Brain microvascular endothelial cell (primary cell): ENCODE data around the gene FDPS.

Experiments used
- DNase-seq: peaks from one replicate; pipeline ENCODE4 v3.0.0-alpha.2; 2020
- H3K27ac ChIP-seq: fragments of 250-450 bp; sonication (Bioruptor Pico); 2 replicates; pipeline ENCODE4 v1.5.1; 2020; ENCODE audit warnings: mild to moderate bottlenecking, moderate library complexity
- H3K27me3 ChIP-seq: fragments of 250-450 bp; sonication (Bioruptor Pico); replicated peaks from 2 replicates; pipeline ENCODE4 v1.5.1; 2020; ENCODE audit warnings: mild to moderate bottlenecking
- H3K36me3 ChIP-seq: fragments of 250-450 bp; sonication (Bioruptor Pico); replicated peaks from 2 replicates; pipeline ENCODE4 v1.5.1; 2020; ENCODE audit warnings: mild to moderate bottlenecking
- H3K4me3 ChIP-seq: 2 replicates; pipeline ENCODE4 v1.5.1; 2011; ENCODE audit warnings: low read depth, mild to moderate bottlenecking, control low read depth, low read length, moderate library complexity
- CTCF ChIP-seq: IDR thresholded peaks from 2 replicates; pipeline ENCODE4 v1.5.1; 2011; ENCODE audit warnings: low read depth, mild to moderate bottlenecking, moderate library complexity, low read length, control low read depth, inconsistent platforms; ENCODE audit errors: missing control alignments
- in situ Hi-C: cut with HindIII; loops from 2 replicates; pipeline ENCODE4 v1.10.0; 2017; ENCODE audit warnings: low sequenced_read_pairs, low pct_ligation_motif_present

FDPS gene

GRCh38 chr1:155266553-155266952, 42.1 kb upstream of the FDPS start:
- no peaks in the 10 kb centered on the region for H3K27me3 ChIP-seq
- TF ChIP-seq CTCF, result no peak
- no peak overlapping the region for H3K27ac ChIP-seq
- in situ Hi-C loops, result no loop called here
- H3K36me3 ChIP-seq, result peaks cover 77% of the 10 kb centered on the region
- DNase-seq, result no peak
- H3K4me3 ChIP-seq, result no peak overlapping the region

GRCh38 chr1:155267373-155267772, 41.3 kb upstream of the FDPS start:
- in situ Hi-C loops, result no loop called here
- DNase-seq, result no peak

GRCh38 chr1:155268630-155269029, 40.0 kb upstream of the FDPS start:
- DNase-seq, result no peak
- no peak for TF ChIP-seq CTCF
- no peak overlapping the region for H3K27ac ChIP-seq
- H3K4me3 ChIP-seq, result no peak overlapping the region
- H3K27me3 ChIP-seq, result no peaks in the 10 kb centered on the region
- in situ Hi-C loops, result no loop called here
- H3K36me3 ChIP-seq, result peaks cover 72% of the 10 kb centered on the region

More at GRCh38 chr1:155267373-155267772, 41.3 kb upstream of the FDPS start:
- no peaks in the 10 kb centered on the region for H3K27me3 ChIP-seq
- H3K4me3 ChIP-seq, result no peak overlapping the region
- peaks cover 78% of the 10 kb centered on the region for H3K36me3 ChIP-seq
- no peak for TF ChIP-seq CTCF
- no peak overlapping the region for H3K27ac ChIP-seq

- H3K27me3 ChIP-seq, result no peaks in the 10 kb centered on the region
- peaks cover 64% of the 10 kb centered on the region for H3K36me3 ChIP-seq
Measured at GRCh38 chr1:155269381-155269780, 39.3 kb upstream of the FDPS start.

GRCh38 chr1:155272466-155273342, 36.0 kb upstream of the FDPS start:
- DNase-seq, result peak; percentile 53
- Histone ChIP-seq H3K27me3 (no peaks in the 10 kb centered on the region), H3K27ac (peak overlapping the region; percentile 86), H3K4me3 (peak overlapping the region; percentile 83), H3K36me3 (peaks cover 37% of the 10 kb centered on the region)
- in situ Hi-C loops, result no loop called here
- no peak for TF ChIP-seq CTCF

More at GRCh38 chr1:155269381-155269780, 39.3 kb upstream of the FDPS start:
- Histone ChIP-seq H3K27ac (no peak overlapping the region), H3K4me3 (no peak overlapping the region)
- no peak for TF ChIP-seq CTCF
- in situ Hi-C loops, result no loop called here
- DNase-seq, result no peak
